DND-41 (cell line): ENCODE results near the gene ETFDH.

Experiments
- ATAC-seq: fragments of 200-7000 bp; cut with Tn5 transposase; 3 replicates; pipeline ENCODE4 v1.9.1; 2021; ENCODE audit warnings: low read depth; ENCODE audit not compliant: insufficient read depth
- DNase-seq: peaks from one replicate; pipeline ENCODE4 v3.0.0-alpha.2; 2020
- H2AFZ ChIP-seq: 2 replicates; pipeline ENCODE4 v1.6.0; 2012; ENCODE audit warnings: low read depth, low read length
- H3K27ac ChIP-seq: 2 replicates; pipeline ENCODE4 v1.5.1; 2012; ENCODE audit warnings: low read length, inconsistent platforms
- H3K27me3 ChIP-seq: fragments of 200-600 bp; sonication (generic); 2 replicates; pipeline ENCODE4 v1.6.0; 2012; ENCODE audit warnings: low read length, mild to moderate bottlenecking, inconsistent platforms; ENCODE audit not compliant: insufficient read depth, poor library complexity
- H3K36me3 ChIP-seq: 2 replicates; pipeline ENCODE4 v1.5.1; 2012; ENCODE audit warnings: low read length, inconsistent platforms; ENCODE audit not compliant: insufficient read depth
- H3K4me1 ChIP-seq: 2 replicates; pipeline ENCODE4 v1.5.1; 2012; ENCODE audit warnings: mild to moderate bottlenecking, low read length; ENCODE audit not compliant: insufficient read depth
- H3K4me2 ChIP-seq: 2 replicates; pipeline ENCODE4 v1.6.0; 2012; ENCODE audit warnings: mild to moderate bottlenecking, moderate library complexity, low read length, inconsistent platforms; ENCODE audit not compliant: insufficient read depth
- H3K4me3 ChIP-seq, 2 experiments: fragments of 200-600 bp in 1 of 2; shearing (Covaris generic) in 1 of 2; 2 replicates each; pipeline ENCODE4 v1.5.1; 2012 to 2016; ENCODE audit warnings: inconsistent platforms in 2 of 2, low read length in 2 of 2, mild to moderate bottlenecking in 2 of 2, low read depth in 1 of 2, moderate library complexity in 1 of 2
- H3K79me2 ChIP-seq: 2 replicates; pipeline ENCODE4 v1.6.0; 2012; ENCODE audit warnings: low read length, inconsistent platforms; ENCODE audit not compliant: insufficient read depth
- H3K9ac ChIP-seq: 2 replicates; pipeline ENCODE4 v1.6.0; 2012; ENCODE audit warnings: low read depth, mild to moderate bottlenecking, inconsistent platforms, low read length, moderate library complexity
- H3K9me3 ChIP-seq: 2 replicates; pipeline ENCODE4 v1.5.1; 2012; ENCODE audit warnings: low read length, moderate library complexity, mild to moderate bottlenecking, inconsistent platforms; ENCODE audit not compliant: insufficient read depth, severe bottlenecking
- H4K20me1 ChIP-seq: 2 replicates; pipeline ENCODE4 v1.6.0; 2012; ENCODE audit warnings: low read length; ENCODE audit not compliant: insufficient read depth
- EZH2 ChIP-seq: IDR thresholded peaks from 3 replicates; pipeline ENCODE4 v1.6.1; 2012; ENCODE audit warnings: borderline replicate concordance, low read depth, mild to moderate bottlenecking, moderate library complexity, low read length, inconsistent platforms; ENCODE audit not compliant: severe bottlenecking
- TF ChIP-seq, protein P1 (sequence below): IDR thresholded peaks from 2 replicates; pipeline ENCODE4 v1.5.1; 2012; ENCODE audit warnings: borderline replicate concordance, low read length, moderate library complexity, mild to moderate bottlenecking; ENCODE audit not compliant: poor library complexity, severe bottlenecking; ENCODE audit errors: extremely low read depth

Gene ETFDH

DNA sequence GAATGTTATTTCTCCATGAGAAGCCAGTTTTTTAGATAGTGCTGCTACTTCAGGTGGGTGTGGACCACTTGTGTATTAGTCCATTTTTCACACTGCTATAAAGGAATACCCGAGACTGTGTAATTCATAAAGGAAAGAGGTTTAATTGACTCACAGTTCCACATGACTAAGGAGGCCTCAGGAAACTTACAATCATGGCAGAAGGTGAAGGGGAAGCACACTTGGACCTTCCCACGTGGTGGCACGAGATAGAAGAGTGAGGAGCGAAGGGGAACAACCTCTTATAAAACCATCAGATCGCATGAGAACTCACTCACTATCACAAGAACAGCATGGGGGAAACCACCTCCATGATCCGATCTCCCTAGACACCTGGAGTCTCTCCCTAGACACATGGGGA lies 54.5 kb downstream of the ETFDH start:
- no peak overlapping the region for H3K4me2 ChIP-seq
- H3K4me3 ChIP-seq = no peak overlapping the region
- H3K36me3 ChIP-seq = no peaks in the 10 kb centered on the region; the same call in 1 of the 2 replicates
- H3K9ac ChIP-seq = no peak overlapping the region
- no peak overlapping the region for H2AFZ ChIP-seq
- no peak for TF ChIP-seq EZH2
- TF ChIP-seq, protein P1, sequence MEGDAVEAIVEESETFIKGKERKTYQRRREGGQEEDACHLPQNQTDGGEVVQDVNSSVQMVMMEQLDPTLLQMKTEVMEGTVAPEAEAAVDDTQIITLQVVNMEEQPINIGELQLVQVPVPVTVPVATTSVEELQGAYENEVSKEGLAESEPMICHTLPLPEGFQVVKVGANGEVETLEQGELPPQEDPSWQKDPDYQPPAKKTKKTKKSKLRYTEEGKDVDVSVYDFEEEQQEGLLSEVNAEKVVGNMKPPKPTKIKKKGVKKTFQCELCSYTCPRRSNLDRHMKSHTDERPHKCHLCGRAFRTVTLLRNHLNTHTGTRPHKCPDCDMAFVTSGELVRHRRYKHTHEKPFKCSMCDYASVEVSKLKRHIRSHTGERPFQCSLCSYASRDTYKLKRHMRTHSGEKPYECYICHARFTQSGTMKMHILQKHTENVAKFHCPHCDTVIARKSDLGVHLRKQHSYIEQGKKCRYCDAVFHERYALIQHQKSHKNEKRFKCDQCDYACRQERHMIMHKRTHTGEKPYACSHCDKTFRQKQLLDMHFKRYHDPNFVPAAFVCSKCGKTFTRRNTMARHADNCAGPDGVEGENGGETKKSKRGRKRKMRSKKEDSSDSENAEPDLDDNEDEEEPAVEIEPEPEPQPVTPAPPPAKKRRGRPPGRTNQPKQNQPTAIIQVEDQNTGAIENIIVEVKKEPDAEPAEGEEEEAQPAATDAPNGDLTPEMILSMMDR = no peak
- ATAC-seq (no peak), DNase-seq (no peak)
- H3K9me3 ChIP-seq = no peaks in the 10 kb centered on the region
- peaks cover 20% of the 10 kb centered on the region for H3K79me2 ChIP-seq
- no peaks in the 10 kb centered on the region for H4K20me1 ChIP-seq
- no peak overlapping the region for H3K27ac ChIP-seq
- peaks cover 11% of the 10 kb centered on the region for H3K27me3 ChIP-seq
- H3K4me1 ChIP-seq = peaks cover 14% of the 10 kb centered on the region; the same call in 1 of the 2 replicates

DNA sequence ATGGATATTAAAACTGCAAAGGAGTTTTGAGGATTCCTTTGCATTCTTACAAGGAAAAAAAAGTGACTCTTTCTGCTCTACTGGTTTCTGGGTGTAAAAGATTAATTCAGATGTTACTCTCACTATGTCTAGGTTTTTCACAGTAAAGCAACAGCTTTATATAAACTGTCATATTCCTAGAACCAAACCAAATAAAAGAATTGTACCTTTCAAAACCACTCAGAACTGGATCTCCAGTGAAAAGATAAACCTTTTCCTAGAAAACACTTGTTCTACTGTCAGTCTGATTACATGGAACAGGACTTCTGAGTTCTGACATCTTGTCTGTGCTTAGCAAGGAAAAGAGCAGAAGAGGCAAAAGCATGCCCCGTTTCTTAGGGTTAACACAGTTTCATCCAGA lies 56.1 kb downstream of the ETFDH start:
- H2AFZ ChIP-seq = no peak overlapping the region
- ATAC-seq = no peak
- no peak for TF ChIP-seq EZH2
- TF ChIP-seq, protein P1 = no peak

DNA sequence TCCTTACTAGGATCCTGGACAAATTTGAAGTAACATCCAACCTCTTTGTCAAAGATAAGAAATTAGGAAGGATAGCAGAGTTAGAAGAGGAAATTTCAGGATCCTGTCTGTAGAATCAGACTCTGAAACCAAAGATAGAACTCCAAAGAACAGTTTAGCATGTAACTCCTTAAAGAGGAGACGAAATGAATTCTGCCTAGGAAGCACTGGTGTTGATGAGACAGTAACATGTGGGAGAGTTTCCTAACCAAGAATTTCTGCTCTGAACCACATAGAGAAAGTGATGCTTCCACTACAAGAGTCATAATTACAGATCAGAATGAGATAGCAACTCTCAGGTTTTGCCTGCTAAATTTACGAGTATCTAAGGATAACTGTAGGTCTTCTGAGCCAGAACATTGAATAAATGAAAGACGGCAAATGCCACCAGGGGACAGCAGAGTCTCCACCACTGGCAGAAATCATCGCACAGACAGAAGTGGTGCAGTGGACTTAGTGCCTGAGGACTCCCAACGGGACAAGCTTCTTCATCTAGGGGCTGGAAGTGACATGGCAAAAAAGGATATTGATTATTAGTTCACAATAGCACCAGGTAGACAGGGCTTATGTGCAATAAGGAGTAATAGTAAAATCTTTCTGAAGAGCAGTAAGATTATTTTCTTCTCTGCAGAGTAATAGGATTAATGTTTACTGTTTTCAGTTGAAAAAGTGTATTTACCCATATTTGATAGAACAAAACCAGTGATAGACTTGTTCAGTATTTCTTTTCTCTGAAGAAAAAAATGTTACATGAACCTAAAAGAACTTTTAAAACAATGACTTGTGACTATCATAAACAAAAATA lies 57.8 kb downstream of the ETFDH start:
- DNase-seq = no peak
- no peak overlapping the region for H2AFZ ChIP-seq

More for the DNA sequence above, 56.1 kb downstream of the ETFDH start:
- Histone ChIP-seq H3K27me3 (peaks cover 11% of the 10 kb centered on the region), H3K9me3 (no peaks in the 10 kb centered on the region), H3K27ac (no peak overlapping the region), H3K4me2 (no peak overlapping the region), H3K36me3 (no peaks in the 10 kb centered on the region), H3K9ac (no peak overlapping the region), H3K4me3 (no peak overlapping the region), H3K4me1 (peaks cover 5% of the 10 kb centered on the region; the same call in 1 of the 2 replicates), H4K20me1 (no peaks in the 10 kb centered on the region), H3K79me2 (peaks cover 4% of the 10 kb centered on the region)
- no peak for DNase-seq

More for the DNA sequence above, 57.8 kb downstream of the ETFDH start:
- Histone ChIP-seq H3K36me3 (no peaks in the 10 kb centered on the region), H3K27ac (no peak overlapping the region), H3K79me2 (no peaks in the 10 kb centered on the region), H3K9me3 (no peaks in the 10 kb centered on the region), H3K27me3 (peaks cover 11% of the 10 kb centered on the region), H3K9ac (no peak overlapping the region), H3K4me1 (no peaks in the 10 kb centered on the region), H3K4me3 (no peak overlapping the region), H3K4me2 (no peak overlapping the region), H4K20me1 (no peaks in the 10 kb centered on the region)
- ATAC-seq = no peak
- TF ChIP-seq, protein P1 = peak; percentile 46
- no peak for TF ChIP-seq EZH2
